HG03342 (cell line): ENCODE measurements around the gene ABT1.
A peak's percentile ranks its signal among the peaks of the same experiment; 100 is the strongest.

Experiments
- ATAC-seq: cut with Tn5 transposase; IDR thresholded peaks from one replicate; pipeline ENCODE4 v1.9.1; 2021; ENCODE audit warnings: mild to moderate bottlenecking, moderate library complexity; ENCODE audit not compliant: unreplicated experiment

Gene ABT1

GRCh38 chr6:26571592-26572296, 25.0 kb upstream of the ABT1 start:
- no peak for ATAC-seq

- ATAC-seq: no peak
These were observed 21.2 kb upstream of the ABT1 start for GRCh38 chr6:26575494-26575939.

GRCh38 chr6:26576407-26576843, 20.3 kb upstream of the ABT1 start:
- ATAC-seq: no peak

- no peak for ATAC-seq
These were observed 19.6 kb upstream of the ABT1 start for GRCh38 chr6:26576929-26577719.

GRCh38 chr6:26577720-26578072, 19.1 kb upstream of the ABT1 start:
- ATAC-seq: no peak

GRCh38 chr6:26578279-26578678, 18.5 kb upstream of the ABT1 start:
- no peak for ATAC-seq

GRCh38 chr6:26578741-26579140, 18.0 kb upstream of the ABT1 start:
- ATAC-seq: no peak

GRCh38 chr6:26581164-26581915, 15.4 kb upstream of the ABT1 start:
- no peak for ATAC-seq

GRCh38 chr6:26588965-26589364, 7.8 kb upstream of the ABT1 start:
- no peak for ATAC-seq

- no peak for ATAC-seq
These were observed 4.1 kb upstream of the ABT1 start for GRCh38 chr6:26592649-26593048.

- no peak for ATAC-seq
These were observed 3.2 kb upstream of the ABT1 start for GRCh38 chr6:26593278-26594130.

- ATAC-seq: no peak
These were observed 2.6 kb upstream of the ABT1 start for GRCh38 chr6:26594131-26594498.

- ATAC-seq: no peak
These were observed 1.8 kb upstream of the ABT1 start for GRCh38 chr6:26594730-26595632.

- peak; percentile 62 for ATAC-seq
These were observed 984 bp upstream of the ABT1 start for GRCh38 chr6:26595669-26596269.

- ATAC-seq: no peak
These were observed 625 bp downstream of the ABT1 start for GRCh38 chr6:26597389-26597766.

- no peak for ATAC-seq
These were observed 1.1 kb downstream of the ABT1 start for GRCh38 chr6:26597821-26598220.

- no peak for ATAC-seq
These were observed 1.5 kb downstream of the ABT1 start for GRCh38 chr6:26598267-26598666.

- ATAC-seq: no peak
These were observed 2.4 kb downstream of the ABT1 start for GRCh38 chr6:26599134-26599533.

- no peak for ATAC-seq
These were observed 2.8 kb downstream of the ABT1 start for GRCh38 chr6:26599591-26599990.
